A549 treated with dexamethasone at 1 μM for 4 hours (cell line): ENCODE results near the gene LGMN. TPM values are rescaled to one million over a fixed set of nuclear protein-coding genes. Genes with fewer than 3 reads are reported as not detected.

ENCODE experiments used
- total RNA-seq: library from RNA; stranded (reverse); fragments of 200-300 nt; extraction: Qiagen RNA extraction; gene quantifications from 5 replicates; pipeline ENCODE4 v1.2.3, GENCODE V29; 2022

The LGMN gene
- 51.8 to 59.0 TPM (median 55.8 TPM) in 5 replicates for total RNA-seq

DNA sequence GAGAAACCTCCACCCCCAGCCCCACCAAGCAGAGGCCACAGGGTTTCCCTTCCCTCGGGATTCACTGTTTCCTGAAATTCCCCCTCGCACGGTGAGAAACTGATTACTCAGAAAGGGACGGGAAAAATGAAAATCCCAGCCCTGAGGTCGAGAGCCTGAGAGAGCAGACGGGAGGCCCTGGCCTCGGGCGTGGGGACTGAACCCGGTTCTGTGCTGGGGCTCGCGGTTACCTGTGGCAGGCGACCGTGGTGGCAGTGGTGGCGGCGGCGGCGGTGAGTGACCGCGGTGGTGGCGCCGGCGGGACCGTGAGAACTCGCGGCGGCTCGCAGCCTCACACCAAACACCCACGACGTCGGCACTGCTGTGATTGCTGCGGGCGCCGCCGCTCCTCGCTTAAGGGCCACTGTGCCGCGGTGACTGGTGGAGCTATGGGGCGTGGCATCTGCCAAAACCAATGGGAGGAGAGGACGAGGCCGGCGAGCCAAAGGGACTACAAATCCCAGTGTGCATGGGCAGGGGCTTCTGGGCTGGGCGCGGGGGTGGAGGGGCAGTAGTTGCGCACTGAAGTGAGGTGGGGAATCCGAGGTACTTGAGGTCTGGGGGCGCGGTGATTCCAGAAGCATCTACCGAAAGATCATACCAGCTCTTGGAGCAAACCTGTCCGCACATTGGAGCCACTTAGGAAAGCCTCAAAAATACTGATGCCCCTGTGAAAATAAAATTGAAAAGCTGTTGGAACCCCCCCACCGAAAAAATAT, at the start of gene LGMN:
TSS of gene LGMN (minus strand) at position 369 of the 758 bp plus-strand sequence. CDS start 15,841 bp downstream, outside the sequence.

DNA sequence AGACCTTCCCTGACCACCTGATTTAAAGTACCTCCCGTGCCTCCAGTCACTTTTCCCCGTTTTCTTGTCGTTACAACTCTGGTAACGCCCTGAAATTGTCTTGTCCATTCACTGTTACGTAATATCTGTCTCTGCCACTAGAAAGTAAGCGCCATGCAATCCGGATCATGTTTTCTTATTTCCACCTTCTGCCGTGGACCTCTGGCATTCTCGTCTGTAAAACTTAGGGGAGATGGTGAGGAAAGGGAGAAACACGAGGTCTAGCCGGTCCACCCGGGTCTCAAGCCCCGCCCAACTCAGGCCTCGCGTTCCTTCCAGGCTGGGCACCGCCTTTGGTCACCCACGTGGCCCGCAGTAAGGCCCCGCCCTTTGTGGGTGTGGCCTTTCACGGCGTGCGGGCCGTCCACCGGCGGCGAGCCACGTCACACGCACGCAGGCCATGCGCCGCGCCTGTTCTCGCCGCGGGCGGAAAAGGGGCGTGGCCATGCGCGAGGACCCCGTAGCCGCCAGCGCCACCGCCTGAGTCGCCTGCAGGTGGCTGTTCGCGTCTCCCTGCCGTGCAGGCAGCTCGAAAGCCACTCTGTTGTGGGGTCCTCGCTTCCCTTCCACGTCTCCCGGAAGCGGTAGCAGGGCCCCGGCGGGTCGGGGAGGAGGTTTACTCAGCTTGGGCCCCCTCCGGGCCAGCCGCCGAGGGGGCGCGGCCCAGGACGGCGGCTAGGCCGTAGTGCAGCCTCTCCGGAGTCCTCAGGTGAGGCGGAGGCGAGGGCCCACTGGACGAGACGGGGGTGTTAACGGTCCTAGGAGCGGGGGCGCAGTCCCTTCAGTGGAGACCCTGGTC, 45.5 kb upstream of the LGMN start, which contains the start of gene GOLGA5:
TSS of gene GOLGA5 (plus strand) at position 597 of the 838 bp plus-strand sequence. CDS start 3,133 bp downstream, outside the sequence.

Other genes starting within 250 kb of the LGMN start
- gene RIN3, start 234.8 kb downstream of the LGMN start, total RNA-seq, result 15.4 to 22.4 TPM (median 21.5 TPM) in 5 replicates
- 25.1 to 30.9 TPM (median 29.1 TPM) in 5 replicates for gene GOLGA5, start 45.7 kb upstream of the LGMN start, total RNA-seq
- gene CHGA, start 174.5 kb upstream of the LGMN start, total RNA-seq, result 1.4 to 3.0 TPM (median 1.6 TPM) in 5 replicates